GM19452 (cell line): ENCODE results near the gene C22orf23.
"Not testable (repeated sequence)": the region's sequence is repeated elsewhere in the genome, so short reads cannot be mapped to it uniquely, and the experiment has no call there.

Experiments used
- ATAC-seq: cut with Tn5 transposase; IDR thresholded peaks from one replicate; pipeline ENCODE4 v1.9.1; 2021; ENCODE audit not compliant: unreplicated experiment

The C22orf23 gene

DNA sequence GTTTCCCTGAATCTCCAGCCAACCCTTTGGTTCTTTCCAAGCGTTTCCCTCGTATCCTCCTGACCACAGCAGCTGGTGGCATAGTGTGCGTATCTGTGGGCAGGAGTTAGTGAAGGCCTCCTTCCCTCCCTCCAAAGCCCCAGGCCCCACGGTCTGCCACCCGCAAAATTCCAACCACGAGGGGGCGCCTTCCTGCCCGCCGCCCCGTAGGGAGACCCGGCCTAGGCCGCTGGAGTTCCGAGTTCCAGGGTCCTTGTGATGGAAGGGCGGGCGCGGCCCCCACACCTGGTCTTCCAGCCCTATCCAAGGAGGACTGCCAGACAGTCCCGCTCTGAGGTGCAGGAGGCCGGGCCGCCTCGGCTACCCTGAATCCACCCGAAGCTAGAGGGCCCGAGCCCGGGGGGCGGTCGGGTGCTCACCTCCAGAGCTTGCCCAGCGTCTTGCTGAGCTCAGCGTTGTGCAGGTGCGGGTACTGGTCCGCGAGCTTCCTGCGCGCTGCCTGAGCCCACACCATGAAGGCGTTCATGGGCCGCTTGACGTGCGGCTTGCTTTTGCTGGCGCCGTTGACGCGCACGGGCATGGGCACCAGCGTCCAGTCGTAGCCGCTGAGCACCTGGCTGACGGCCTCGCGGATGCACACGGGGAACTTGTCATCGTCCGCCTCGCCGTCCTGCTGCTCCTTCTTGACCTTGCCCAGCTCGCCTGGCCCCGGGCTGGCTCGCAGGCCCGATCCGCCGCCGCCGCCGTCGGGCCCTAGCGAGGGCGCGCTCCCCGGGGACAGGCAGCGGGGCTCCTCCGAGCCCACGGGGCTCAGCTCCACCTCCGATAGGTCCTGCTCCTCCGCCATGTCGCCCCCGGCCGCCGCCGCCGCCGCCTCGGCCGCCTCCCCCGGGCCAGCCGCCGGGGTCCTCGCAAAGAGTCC lies 29.8 kb upstream of the C22orf23 start:
- ATAC-seq, result no peak

DNA sequence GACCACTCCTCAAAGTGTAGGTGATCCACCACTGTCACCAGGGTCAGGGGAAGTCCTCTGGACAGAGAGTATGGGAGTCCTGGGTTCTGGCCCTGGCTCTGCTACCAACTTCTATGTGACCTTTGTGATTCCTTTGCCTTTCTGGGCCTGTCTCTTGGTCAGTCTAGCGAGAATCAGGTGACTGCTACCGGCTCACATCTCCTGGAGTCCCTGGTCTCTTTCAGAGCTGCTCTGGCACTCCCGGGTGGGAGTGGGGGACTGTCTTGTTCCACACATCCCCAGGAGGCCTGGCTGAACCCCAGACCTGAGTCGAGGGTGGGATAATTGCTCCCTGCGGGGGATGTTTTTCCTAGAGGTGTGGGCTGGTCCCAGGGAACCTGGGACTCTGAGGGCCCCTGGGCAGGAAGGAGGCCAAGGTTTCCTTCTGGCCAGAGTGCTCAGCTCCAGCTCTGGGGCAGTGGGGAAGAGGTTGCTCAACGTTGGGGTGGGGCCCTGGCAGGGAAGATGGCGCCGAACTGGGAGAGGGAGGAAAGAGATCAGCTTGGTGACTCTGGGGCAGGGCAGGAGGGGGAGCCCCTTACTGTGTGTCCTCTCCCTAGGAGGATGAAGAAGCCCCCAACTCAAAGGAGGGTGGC lies 28.9 kb upstream of the C22orf23 start:
- ATAC-seq, result no peak

DNA sequence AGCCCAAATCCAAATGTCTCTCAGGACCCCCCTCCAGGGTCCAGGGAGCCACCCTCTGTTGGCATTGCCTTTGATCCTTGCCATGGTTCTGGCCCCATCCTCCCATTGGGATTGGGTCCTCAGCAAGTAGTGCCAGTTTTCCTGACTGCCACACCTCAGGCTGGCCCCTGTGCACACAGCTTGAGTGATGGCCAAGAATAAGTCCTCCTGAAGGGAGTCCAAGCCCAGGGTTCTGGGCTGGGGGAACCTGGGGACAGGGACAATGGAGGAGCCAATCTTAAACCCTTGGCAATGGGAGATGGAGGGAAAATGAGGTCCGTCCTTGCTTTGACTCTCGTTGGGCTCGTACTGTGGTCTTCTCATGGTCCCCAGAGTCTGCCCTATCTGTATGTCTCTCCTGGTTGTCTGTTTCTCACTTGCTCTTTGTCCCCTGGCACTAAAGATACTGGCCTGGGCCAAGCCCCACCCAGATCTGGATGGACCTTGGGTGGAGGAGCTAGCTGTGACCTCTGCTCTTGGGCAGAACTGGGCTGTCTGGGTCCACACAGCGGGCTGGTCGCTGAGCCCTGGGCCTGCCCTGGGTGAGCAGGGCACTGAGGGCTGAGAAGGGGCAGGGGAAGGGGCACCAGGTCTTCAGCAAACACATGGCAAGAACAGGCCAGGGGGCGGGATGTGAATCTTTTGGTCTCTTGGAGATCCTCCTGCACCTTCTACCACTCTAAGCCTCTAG lies 28.0 kb upstream of the C22orf23 start:
- no peak for ATAC-seq

DNA sequence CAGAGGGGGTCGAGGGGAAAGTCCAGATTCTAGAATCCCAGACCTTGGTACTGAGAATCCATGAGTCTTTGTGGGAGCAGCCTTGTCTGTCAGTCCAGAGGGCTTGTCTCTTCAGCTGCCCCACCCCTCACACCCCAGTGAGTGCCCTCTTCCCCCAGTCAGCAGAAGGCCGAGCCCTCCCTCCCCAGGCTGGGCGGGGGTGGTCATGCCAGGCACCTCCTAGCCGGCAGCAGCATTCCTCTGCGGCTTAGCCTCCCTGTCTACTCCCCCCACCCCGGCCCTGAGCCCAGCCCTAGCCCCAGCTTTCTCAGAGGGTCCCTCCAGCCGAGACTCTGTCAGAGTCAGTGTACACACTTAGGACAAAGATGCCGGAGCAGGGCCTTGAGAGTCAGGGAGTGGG lies 26.4 kb upstream of the C22orf23 start:
- ATAC-seq, result no peak

DNA sequence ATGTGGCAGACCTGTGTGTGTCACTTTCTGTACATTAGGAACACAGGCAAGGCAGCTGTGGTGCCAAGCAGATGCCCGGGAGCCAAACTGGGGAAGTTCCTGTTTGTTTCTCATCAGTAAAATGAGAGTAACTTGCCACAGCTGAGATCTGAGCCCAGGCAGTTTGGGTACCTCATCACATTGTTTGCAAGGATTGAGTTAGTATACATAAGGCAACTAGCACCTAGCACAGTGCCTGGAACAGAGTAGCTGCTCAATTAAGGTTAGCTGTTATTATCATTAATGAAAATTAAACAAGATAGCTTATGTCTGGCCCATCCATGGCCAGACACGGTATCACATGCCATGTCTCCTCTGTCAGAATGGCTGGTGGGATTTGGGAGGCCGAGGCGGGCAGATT lies 23.1 kb upstream of the C22orf23 start:
- ATAC-seq, result no peak

DNA sequence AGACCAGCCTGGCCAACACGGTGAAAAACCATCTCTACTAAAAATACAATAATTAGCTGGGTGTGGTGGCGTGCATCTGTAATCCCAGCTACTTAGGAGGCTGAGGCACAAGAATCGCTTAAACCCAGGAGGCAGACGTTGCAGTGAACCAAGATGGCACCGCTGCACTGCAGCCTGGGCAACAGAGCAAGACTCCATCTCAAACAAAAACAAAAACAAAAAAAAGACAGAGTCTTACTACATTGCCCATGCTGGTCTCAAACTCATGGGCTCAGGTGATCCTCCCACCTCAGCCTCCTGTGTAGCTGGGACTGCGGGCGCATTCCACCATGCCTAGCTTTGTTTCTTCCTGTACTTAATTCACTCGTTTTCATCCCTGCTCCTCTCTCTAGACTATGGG lies 22.6 kb upstream of the C22orf23 start:
- not testable (repeated sequence) for ATAC-seq

DNA sequence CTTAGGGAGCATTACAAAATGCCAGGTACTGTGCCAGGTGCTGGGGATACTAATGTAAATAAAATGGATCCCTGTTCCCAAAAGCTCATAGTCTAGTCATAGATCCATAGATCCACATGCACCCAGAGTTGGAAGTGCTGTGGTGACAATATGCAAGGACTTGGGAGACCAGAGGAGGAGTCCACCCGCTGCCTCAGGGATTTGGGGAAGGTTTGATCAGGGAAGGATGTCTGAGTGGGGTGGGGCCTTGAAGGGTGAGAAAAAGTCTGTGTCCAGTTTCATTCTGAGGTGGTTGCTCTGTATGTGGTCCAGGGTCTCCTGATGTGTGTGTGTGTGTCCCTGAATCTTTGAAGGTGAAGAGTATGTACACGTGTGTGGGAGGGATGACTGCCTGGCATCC lies 21.8 kb upstream of the C22orf23 start:
- no peak for ATAC-seq

DNA sequence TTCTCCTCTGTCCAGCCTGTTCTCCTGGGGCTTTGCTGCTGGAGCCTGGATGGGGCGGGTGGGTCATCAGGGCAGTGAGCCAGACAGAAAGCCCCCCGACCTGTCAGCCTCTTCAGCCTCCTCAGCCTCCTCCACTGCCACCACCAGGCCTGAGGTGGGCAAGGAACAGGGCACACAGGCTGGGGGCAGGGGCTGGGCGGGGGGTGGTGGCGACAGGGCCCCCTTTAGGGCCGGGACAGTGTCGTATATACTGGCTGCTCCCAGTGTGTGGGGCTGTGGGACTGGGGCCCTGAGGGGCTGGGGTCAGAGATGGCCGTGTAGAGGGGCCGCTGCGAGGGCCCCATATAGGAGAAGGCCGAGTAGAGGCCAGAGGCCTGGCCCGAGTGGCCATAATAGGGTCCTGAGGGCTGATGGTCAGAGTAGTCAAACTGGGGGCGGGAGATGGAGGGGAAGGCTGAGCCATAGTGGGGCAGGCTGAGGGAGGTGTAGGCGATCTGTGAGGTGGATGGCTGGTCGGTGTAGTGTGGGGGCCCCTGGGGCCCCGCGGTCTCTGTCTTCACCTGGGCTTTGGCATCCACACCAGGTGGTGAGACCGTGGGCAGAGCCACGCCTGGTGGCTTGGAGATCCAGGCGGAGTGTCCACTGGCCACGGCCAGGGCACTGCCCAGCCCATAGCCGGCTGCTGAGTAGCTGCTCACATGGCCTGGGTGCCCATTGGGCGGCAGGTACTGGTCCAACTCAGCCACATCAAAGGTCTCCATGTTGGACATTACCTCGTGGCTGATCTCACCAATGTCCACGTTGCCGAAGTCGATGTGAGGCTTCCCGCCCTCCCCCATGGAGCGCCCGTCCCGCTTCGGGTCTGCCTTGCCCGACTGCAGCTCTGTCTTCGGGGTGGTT lies 20.1 kb upstream of the C22orf23 start:
- no peak for ATAC-seq

DNA sequence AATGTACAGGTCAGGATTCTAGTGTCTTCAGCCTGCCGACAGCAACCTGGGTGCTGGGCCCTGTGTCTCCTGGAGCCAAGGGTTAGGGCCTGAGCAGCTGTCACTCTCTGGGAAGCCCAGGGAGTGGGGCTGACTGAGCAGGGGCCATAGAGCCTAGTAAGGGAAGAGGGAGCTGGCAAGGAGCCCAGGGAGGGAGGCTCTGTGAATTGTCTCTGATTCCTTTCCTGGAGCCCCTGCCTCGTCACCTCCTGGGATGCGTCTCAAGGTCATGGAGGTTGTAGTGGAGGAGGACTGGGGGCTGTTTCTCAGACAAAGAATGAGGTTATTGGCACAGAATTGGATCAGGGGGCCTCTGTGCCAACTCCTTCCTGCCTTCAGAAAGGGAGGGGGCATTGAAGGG lies 19.1 kb upstream of the C22orf23 start:
- no peak for ATAC-seq

DNA sequence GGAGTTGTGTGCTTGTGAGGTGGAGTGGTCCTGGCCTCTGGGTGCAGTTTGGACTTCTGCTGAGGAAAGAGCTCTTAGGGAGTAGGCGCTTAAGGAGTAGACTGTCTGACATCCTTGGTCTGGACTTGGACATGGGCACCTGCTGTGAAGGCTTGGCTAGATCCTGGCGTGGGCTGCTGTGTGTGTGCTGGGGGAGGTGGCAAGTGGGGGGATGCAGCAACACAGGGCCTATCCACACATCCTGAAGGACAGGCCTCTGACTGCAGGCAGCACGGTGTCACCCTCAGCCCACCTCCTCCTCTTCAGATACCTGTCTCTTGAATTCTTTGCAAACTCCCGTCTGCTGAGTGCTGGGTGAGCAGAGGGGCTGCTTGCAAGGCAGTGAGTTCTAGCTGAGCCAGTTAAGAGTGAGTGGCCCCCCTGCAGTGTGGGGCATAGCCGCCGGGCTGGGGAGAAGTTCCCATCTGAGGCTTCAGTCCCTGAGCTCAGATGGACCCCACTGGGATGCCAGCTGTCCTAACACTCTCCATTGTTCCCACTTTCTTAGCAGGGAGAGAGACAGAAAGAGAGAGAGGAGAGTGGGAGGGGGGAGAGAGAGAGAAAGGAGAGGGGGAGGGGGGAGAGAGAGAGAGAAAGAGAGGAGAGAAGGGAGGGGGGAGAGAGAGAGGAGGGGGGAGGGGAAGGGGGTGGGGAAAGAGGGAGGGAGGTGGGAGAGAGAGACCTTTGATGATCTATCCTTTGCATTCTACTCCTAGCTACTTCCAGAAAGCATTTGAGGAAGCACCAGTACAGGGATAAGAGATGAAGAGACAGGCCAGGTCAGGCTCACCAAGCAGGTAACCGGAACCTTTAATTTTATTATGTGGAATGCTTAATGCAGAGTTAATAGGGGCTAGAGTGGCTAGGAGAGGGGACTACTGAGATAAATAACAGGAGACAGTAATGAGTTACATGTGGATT lies 18.4 kb upstream of the C22orf23 start:
- ATAC-seq, result no peak

DNA sequence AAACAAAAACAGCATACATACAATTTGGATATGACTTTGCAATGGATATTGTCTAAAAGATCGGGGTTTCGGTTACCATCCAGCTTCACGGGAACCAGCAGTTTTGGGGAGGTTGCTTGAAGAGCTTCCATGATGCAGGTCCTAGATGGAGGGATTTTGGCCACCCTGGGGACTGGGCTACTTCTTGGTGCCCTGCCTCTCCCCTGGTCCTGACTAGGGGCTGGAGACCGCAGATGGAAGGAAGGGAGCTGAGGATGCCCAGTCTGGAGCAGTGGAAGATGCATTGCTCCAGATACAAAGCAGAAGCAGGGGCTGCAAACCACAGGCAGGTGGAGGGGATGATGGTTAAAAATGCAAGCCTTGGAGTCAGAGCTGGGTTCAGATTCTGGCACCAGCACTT lies 17.5 kb upstream of the C22orf23 start:
- no peak for ATAC-seq

DNA sequence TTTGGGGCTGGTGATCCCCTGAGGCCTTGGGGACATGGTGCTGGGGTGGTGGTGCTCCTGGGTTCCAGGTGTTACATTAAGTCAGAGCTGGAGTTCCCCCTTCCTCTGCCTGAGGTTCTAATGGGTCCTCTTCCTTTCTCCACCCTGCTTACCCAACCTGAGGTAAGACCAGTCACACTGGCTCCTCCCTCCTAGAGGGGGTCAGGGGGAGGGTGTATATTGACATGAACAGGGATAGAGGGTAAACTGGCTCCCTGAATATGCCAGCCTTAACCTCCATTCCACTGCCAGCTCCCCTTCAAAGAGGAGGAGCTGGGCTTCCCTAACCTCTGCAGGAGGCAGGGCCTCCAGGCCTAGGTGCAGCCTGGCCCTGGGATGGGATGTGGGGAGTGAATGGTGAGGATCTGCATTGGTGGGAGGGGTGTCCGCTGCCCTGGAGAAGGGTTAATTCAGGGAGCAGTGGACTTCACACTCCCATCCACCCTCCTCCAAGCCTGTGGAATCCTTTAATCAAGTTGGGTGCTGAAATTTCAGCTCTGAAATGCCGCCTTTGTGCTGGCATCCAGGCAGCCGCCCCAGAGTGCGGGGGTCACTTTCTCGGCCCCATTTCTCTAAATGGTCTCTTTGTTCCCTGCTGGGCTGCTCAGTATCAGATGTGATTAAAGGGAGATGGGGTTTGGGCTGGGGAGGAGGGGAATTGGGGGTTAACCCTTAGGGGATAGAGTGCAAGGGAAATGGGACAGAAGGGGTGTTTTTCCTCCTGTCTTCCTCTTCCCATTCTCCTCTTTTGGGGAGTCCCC lies 15.3 kb upstream of the C22orf23 start:
- no peak for ATAC-seq

DNA sequence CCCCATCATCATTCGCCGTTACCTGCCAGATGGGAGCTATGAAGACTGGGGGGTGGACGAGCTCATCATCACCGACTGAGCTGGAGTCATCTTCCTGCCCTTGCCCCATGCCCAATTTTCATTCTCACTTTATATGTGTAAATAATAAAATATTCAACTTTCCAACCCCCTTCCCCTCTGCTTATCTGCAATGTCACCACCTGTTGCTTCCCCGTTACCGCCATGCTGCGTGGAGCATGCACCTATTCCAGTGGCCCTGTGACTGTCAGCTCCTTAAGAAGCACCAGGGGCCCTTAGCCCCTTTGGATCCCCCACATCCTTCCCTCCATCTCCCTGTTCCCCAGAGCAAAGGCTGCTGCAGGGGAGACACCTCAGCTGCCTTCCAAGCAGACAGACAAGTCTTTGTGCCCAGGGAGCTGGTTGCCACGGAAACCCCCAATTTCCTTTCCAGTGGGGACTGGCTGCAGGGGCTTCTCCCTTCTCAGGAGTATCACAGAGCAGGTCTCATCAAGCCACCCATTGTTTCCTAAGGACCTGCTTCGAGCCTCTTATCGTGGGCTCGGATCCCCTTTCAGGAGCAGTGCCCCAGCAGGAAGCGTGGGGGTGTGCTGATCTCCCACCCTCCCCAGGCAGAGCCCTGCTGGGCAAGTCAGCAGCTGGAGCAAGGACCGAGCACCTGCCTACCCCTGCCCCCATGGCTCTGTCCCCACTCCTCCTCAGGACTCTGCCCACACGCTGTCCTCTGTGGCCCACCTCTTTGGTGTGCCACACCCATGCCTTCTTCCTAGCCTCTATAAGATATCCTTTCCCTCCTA lies 14.4 kb upstream of the C22orf23 start:
- ATAC-seq, result no peak

DNA sequence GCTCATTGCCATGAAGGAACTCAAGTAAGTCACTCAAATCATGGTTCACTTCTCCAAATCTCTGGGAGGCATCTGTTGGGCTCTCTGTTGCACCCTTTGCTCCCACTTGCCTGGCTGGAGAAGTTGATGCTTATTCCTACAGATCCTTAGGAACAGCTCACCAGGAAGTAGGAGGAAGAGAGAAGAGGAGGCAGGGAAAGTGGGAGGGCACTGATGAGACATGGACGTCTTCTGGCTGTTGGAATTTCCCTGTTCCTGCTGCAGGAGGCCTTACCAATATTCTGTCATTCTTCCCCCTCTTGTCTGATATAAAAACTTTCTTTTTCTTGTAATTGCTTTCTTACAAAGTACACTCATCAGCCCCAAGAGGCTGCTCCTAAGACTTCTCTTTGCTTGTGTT lies 13.7 kb upstream of the C22orf23 start:
- ATAC-seq, result no peak

DNA sequence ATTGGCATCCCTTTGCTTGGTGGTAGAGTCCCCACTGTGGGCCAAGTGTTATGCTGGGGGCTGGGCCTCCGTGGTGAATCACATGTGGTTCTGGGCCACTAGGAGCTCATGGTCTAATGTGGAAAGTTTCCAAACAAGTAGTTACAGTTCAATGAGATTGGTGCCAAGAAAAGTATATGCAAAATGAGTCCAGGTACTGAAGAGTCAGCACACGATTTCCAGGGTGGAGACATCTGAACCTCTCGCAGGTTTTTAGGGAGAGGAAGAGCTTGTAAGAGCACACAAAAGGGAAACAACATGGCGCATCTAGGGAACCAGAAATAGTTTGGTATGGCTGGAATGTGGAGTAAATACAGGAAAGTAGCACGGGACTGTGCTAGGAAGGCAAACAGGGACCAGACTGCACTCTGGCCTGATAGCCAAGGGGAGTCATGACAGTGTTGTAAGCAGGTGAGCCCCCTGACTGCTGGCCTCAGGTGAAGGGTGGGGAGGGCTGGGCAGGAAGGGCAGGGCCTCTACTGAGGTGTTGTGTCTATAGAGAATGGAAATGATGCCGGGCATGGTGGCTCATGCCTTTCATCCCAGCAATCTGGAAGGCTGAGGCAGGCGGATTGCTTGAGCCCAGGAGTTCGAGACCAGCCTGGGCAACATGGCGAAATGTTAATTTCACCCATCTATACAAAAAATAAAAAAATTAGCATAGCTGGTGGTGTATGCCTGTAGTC lies 12.7 kb upstream of the C22orf23 start:
- no peak for ATAC-seq

DNA sequence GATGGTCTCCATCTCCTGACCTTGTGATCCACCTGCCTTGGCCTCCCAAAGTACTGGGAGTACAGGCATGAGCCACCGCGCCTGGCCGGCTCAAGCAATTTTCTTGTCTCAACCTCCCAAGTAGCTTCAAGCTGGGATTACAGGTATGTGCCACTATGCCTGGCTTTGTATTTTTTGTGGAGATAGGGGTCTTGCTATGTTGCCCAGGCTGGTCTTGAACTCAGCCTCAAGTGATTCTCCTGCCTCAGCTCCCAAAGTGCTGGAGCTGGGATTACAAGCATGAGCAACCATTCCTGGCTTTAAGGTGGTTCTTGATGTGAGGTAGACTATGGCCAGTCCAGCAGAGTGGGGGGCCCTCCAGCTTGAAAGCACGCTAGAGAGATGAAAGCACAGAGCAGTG lies 7.7 kb upstream of the C22orf23 start:
- no peak for ATAC-seq

DNA sequence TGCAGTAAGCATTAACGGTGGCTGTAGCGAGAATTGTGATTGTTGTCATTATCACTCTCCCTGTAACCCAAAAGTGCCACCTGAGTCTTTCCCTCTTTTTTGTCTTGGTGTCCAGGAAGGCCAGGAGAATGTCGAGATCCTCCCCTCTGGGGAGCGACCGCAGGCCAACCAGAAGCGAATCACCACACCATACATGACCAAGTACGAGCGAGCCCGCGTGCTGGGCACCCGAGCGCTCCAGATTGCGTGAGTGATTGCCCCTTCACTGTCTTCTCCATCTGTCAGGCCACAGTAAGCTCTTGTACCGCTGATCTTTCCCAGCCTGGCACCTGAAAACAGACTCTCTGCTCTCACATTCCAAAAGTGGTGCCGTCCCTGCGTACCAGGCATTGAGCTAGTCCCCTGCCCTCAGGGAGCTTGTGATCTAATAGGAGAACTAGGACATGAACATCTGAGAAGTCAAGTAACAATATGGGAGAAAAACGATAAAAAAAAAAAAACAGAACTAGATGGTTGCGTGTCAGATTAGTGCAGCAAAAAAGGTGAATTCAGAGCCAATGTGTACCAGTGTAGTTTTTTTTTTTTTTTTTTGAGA lies 5.9 kb upstream of the C22orf23 start:
- ATAC-seq, result no peak
